Middle frontal gyrus (tissue), 1 donor: ENCODE data around the gene GLUD1.
"Not testable (repeated sequence)": the region's sequence is repeated elsewhere in the genome, so short reads cannot be mapped to it uniquely, and the experiment has no call there.

Experiments used
- DNase-seq: peaks from one replicate; pipeline ENCODE4 v3.0.0-alpha.2; 2015; ENCODE audit warnings: low spot score; ENCODE audit errors: extremely low spot score

Gene GLUD1

DNA sequence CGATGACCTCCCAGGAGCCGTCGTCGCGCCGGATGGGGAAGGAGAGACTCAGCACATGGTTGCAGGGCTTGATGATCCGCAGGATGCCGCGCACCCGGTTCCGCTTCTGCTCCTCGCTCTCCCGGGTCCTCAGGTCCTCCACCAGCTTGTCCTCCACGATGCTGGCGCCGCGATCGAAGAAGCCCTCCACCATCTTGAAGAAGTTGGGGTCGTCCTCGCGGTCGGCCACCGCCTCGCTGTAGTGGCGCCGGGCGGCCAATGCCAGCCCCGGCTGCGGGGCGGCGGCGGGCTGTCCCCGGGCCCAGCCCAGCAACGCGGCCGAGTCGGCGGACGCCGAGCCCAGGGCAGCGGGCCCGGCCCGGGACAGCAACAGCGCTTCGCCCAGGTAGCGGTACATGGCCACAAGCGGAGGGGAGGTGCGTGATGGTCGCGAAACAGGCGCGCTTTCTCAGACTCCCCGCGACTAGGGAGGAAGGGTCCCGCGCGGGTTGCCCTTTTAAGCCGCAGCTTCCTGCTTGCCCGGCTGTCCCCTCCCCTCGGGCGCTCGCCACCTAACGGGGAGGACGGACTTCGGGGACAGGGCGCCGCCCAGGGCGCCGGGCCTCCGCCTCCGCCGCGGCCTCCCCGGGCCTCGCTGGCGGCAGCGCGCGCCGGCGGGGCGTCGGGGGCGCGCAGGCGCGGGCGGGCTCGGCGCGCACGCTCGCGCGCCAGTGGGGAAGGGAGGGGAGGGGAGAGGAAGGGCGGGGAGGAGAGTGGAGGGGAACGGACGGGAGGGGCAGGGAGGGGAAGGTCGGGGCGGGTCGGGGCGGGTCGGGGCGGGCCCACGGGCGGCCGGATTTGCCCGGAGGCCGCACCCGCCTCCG, at the start of gene GLUD1, which contains the start of gene SHLD2:
Gene GLUD1, minus strand, starts transcription at position 471 of the 863 bp plus-strand sequence. Its CDS starts 74 bp downstream, at position 397.
Gene SHLD2, plus strand, starts transcription at position 834 of the 863 bp plus-strand sequence. CDS start 56,149 bp downstream, outside the sequence.
- peak; percentile 64 for DNase-seq

DNA sequence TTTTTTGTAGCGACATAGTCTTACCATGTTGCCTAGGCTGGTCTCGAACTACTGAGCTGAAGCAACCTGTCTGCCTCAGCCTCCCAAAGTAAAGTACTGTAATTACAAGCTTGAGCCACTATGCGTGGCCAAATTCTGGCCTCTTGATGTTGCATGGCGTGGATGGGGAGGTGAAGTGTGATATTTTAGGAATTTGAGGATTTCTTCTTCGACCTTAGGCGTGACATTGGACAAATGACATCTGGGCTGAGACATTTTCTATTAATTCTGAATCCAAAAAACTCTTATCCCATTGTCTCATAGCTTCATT, 48.4 kb upstream of the GLUD1 start:
- not testable (repeated sequence) for DNase-seq

DNA sequence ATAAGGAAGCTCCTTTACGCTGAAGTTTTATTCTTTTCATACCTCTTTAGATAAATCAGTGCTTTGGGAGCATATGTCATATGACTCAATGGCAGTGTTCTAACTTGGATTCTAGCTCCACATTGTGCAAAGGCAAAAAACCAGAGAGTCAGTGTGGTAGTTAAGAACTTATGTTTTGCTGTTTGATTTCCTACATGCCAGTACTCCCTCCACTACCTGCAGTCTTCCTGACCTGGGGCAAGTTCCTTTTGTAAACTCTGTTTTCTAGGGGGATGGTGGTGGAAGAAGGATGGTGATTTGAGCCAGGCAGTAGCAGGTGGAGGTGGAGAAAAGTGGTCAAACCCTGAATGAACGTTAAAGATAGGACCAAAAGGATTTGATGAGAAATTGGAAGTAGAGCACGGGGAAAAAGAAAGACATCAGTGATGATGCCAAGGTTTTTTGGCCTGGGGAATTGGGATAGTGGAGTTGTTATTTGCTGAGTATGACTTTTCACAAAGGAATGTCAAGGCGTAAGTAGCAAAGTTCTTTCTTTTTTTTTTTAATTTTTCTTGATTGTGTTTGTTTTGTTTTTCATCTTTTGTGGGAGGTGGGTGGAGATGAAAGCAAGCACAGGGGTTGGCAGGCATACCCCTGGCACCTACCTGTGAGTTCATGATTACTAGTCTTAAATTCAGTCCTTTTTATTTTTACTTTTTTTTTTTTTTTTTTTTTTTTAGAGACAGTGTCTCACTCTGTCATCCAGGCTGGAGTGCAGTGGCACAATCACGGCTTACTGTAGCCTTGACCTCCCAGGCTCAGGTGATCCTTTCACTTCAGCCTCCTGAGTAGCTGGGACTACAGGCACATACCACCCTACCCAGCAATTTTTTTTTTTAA, 47.8 kb upstream of the GLUD1 start:
- not testable (repeated sequence) for DNase-seq

DNA sequence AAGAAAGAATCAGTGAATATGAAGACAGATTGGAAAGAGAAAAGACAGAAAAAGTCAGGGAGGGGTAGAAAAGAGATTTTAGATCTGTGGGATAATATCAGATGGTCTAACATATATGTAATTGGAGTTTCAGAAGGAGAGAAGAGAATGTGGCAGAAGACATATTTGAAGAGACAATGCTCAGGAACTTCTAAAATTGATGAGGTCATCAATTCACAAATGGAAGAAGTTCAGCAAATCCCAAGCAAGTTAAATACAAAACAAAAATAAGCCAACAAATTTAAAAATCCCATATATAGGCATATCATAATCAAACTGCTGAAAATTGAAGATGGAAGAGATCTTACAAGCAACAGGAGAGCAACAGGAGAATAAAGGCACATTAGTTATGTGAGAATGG, 42.8 kb upstream of the GLUD1 start:
- DNase-seq: not testable (repeated sequence)

DNA sequence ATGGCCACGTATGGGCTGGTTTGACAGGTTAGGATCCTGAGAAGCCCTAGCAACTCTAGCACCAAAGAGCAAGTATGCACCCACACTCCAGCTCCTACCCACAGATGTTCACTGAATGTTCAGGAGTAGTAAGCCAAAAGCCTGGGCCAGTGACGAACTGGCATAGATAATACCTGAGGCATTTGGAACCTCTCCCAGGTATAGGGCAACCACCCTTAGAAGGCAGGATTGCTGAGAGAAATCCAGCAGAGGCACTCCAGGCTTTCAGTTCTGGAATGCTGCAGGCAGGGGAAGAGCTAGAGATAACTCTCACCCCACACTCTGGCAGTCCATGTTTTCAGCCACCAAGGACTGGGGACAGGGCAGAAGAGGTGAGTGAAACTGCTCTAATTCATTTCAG, 39.8 kb upstream of the GLUD1 start:
- not testable (repeated sequence) for DNase-seq

DNA sequence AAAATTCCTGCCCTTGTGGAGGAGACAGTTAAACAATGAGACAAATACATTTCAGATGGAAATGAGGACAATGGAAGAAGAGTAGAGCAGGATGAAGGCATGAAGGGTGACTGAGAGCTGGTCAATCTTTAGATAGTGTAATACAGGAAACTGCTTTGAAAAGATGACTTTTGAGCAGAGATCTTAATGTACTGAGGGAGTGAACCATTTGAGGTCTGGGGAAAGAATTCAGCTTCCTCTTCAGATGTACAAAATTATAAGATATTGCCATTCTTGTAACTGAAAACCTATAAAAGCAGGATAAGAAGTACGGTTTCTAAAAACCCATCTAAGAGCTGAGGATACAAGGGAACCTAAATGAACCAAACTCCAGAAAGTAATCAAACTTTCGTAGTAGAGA, 39.3 kb upstream of the GLUD1 start:
- DNase-seq: not testable (repeated sequence)

DNA sequence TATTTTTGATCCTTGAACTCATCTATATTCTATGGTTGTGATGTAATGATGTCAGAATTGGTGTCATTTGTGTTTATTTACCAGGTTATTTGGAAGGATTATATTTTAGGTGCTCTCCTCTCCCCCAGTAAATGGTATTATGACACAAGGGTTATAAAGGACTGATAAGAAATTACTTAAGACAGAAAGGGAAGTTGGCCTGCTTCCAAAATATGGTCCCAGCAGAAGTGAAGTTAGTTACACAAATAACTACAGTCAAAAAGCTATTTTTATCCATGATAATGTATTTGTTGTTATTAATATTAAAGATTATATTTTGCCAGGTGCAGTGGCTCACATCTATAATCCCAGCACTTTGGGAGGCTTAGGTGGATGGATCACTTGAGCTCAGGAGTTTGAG, 37.5 kb upstream of the GLUD1 start:
- not testable (repeated sequence) for DNase-seq

DNA sequence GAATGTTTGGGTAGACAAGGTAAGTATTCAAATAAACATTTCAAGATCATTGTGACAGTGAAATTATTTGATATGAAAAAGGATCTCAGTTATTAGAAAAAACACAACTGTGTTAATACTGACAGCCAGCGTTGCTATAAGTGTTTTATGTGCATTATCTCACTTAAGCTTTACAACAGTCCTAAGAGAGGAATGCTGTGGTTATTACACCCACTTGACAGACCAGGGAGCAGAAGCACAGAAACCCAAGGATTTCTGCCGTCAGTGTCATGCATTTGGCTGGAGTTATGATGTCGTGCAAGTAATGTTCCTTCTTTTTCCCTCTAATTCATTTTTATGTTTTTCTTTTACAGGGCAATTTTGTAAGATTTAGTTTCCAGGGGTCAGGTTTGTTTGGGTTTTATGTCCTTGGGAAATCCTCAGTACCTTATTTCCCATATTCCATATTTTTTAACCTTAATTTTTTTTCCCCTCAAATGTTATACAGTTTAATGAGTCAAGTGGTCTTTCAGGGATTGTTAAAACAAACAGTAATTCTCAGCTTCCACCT, 33.0 kb upstream of the GLUD1 start:
- not testable (repeated sequence) for DNase-seq

DNA sequence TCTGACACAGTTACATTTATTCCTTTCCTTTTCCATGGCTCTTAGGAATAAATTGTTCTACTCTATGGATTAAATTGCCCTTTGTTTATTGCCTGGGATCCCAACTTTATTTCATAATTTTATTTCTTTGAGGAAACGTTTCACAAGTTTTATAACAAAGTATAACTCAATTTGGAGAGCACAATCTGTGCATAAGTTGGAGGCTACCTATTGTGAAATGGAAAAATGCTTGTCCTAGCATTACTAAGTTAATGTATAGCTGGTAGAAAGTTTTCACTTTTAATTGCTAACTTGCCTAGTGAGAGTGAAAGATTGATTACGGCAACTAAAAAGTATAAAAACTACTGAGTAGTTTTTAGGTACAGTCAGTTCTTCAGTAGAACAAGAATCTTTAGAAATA, 32.4 kb upstream of the GLUD1 start:
- not testable (repeated sequence) for DNase-seq

DNA sequence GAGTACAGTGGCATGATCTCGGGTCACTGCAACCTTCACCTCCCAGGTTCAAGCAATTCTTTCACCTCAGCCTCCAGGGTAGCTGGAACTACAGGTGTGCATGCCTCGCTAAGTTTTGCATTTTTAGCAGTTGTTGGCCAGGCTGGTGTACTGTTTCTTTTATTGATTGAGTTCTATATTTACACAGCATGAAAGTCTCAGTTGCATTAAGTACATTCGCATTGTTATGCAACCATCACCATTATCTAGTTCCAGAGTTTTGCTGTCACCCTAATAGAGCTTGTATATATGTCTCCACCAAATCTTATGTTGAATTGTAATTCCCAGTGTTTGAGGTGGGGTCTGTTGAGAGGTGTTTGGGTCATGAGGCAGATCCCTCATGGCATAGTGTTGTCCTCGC, 28.7 kb upstream of the GLUD1 start:
- DNase-seq: not testable (repeated sequence)

DNA sequence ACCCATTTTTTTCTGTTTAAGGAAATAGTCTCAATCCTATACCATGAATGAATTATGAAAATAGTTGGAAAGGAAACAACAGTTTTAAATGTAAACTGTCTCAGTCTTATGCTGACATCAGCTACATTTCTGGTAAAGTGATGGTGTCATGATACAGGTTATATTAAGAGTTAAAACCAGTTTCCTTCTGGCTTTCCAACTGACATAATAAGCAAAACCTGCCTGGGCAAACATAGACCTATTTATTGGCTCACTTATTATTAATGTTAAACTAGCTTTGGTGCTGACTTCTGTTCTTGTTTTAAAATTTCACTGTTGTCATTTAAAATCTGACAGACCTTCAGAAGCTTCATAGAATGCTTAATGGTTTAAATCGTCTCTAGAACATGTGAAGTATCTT, 24.4 kb upstream of the GLUD1 start:
- not testable (repeated sequence) for DNase-seq

DNA sequence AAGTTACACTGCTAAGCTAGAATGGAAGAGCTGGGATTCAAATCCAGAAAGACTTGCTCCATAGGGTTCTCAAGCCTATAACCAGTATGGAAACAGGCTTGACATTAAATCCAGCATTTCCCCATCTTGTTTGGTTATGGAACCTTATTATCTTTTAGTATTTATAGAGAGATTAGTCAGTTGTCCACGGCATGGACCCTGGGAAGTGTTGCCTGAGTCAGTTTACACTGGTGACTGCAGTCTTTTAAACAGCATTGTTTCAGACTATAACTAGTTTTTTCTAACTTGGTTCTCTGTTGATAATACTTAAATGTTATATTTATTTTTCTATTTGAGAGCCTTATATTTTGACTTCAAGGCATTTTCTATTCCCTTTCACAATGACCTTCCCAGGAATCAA, 23.5 kb upstream of the GLUD1 start:
- DNase-seq: not testable (repeated sequence)

DNA sequence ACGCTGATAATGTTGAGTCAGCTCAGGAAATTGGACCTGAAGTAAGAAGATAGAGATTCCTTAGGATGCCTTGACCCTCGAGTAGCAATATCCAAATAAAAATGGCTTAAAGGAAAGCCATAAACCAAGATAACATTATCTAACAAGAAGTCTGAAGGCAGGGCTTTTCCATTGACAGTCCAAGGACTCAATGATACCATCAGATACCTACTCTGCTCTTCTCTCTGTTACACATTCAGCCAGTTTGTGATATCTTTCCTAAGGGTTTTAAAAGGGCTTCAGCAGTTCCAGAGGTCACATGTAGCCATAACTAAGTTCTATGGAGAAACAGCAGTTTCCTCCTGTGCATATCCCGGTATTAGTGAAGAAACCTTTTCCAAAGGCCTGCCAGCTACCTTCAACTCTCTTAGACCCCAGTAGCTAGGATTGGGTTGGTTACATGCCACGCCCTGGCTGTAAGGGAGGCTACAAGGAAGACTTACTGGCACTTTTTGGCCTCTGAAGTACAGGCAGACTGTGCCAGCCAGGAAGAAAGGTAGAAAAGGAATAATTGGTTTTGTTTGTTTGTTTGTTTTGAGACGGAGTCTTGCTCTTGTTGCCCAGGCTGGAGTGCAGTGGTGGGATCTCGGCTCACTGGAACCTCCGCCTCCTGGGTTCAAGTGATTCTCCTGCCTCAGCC, 10.9 kb upstream of the GLUD1 start:
- DNase-seq: no peak

DNA sequence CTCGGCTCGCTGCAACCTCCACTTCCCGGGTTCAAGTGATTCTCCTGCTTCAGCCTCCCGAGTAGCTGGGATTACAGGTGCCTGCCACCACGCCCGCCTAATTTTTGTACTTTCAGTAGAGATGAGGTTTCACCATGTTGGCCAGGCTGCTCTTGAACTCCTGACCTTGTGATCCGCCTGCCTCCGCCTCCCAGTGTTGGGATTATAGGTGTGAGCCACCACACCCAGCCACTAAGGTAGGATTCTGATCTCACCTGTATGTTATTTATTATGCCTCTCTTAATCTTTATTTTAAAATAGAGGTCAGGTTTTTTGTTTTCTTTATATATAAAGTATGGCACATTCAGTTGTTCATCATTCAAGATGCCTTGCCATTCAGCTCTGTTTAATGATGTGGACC, 10.1 kb upstream of the GLUD1 start:
- not testable (repeated sequence) for DNase-seq

DNA sequence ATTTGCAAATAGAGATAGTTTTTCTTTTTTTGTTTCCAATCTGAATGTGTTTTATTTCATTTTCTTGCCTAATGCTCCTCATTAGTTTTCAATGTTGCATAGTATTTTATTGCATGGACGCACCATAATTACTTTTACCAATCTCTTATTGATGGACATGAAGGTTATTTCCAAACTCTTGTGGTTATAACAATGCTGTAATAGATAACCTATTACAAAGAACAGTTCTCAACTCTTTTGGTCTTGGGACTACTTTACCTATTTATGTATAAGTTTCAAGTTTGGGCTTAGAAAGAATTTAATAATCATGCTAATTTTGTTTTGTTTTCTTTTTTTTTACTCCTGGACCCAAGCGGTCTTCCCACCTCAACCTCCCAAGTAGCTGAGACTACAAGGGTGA, 7.4 kb upstream of the GLUD1 start:
- DNase-seq: no peak

DNA sequence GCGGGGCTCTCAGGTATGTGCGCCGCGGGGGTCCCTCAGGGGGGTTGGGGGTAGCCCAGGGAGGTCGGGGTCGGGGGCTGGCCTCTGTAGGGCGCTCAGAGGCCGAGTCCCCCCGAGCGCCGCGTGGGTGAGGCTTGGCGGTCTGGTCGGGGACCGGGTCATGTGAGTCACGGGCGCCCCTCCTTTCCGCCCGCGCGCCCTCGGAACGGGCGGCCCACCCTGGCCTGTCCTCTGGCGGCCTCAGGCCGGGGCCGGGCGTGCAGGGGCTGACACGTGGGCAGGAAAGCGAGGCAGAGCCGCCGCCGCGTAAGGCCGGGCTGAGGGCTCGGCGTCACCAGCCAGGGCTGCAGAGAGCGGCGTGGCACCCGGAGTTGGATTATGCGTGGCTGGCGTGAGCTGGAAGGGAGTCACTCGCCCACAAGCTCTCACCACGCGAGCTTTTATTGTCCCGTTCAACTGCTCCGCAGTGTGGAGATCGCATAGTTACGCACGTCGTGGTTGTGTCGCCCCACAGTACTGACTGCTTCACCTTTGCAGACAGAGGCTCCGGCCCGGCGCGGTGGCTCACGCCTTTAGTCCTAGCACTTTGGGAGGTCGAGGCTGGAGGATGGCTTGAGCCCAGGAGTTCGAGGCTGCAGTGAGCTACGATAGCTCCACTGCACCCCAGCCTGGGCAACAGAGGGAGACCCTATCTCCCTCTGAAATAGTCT, 748 bp upstream of the GLUD1 start:
- no peak for DNase-seq

DNA sequence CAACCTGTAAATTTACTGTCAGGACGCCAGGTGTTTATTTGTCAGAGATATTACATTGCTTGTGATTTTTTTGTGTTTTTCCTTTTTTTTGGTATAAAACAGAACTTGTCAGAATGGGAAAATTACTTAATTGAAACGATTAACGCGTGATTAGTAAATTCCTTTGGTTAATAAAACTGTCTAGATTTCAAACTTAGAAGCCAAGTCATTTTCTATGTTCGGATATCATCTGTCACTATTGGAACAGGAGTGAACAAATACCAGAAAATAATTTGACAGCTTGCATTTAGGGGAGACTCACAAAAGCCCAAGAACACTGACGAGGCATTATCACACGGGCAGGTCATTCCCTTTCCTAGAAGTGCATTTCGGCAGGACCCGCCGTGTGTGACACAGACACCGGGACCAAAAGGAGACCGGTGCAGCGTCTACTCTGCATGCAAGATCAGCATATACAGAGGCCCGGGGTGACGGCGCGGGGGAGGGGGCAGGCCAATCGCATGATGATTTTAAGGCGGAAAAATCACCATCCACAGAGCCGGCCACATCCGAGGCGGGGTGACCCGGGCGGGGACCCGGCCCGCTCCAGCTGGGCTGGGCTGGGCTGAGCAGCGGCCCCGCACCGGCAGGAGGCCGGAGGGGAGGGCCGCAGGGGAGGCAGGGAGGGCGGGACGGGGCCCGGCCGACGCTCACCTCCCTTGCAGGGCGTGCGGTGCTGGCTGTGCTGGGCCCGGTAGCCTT, 841 bp downstream of the GLUD1 start:
- no peak for DNase-seq

DNA sequence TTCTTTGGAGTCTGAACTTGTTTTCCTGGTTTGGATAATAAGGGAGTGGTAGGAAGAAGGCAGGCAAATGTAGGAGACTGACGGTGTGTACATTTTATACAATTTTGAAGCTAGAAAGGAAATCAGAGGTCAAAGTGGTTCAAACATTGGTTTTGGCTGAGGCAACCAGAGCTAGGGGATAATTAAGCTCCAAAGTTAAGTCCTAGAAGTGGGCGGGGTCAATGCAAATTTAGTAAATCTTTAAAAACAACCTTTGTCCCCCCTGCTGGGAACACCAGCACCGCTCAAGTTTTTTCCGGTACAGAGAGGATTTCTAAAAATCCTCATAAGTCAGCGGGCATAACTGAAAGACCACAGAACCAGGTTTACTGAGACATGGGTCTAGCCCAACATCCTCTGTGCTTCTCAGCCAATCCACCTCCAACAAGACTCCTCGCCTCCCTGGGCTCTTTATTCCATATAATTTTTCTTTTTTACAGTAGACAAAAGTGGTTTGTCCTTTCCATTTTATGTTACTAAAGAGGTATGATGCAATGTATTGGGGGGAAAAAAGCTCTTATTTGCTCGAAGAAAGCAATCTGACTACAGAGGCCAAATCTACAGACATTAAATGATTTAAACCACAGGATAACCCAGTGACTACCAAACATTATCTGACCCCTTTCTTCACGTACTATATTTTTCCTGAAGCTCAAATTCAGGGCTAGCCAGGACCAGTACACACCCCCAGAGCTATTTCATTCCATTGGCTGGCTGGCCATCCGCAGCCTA, 1.6 kb downstream of the GLUD1 start:
- no peak for DNase-seq

DNA sequence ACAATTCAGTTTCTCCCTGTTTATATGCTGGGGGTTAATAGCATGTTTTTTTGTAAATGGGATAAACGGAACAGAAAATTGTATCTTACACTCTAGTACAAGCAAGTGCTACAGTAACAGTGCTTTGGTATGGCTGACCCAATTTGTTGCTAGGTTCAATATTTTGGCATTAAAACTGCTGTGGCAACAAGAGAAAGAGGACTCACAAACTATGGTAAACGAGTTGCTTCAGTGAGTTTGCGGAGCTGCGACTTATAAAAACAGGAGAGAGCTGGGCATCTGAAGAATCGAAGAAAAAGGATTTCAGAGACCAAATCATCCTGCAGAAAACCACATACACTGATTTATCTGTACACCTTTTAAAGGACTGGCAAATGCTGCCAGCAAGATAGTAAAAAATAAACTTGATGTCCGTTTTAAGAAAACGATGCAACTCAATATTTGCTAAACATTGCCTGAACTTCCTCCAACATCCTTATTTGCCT, 2.2 kb downstream of the GLUD1 start:
- no peak for DNase-seq
